DMS114 treated with DMSO at 0.1 percent for 48 hours (cell line): ENCODE data around the gene ST13.
"Not testable (repeated sequence)": the region's sequence is repeated elsewhere in the genome, so short reads cannot be mapped to it uniquely, and the experiment has no call there.

Experiments
- DNase-seq: peaks from one replicate; lab custom pipeline; 2025; ENCODE audit not compliant: unreplicated experiment; lab: John Stamatoyannopoulos, UW

The ST13 gene

GRCh38 chr22:40791241-40791640, 65.2 kb downstream of the ST13 start:
- no peak for DNase-seq

- no peak for DNase-seq
These were observed 67.3 kb downstream of the ST13 start for GRCh38 chr22:40789131-40789530.

GRCh38 chr22:40782521-40782920, 73.9 kb downstream of the ST13 start:
- DNase-seq: no peak

GRCh38 chr22:40781749-40782148, 74.7 kb downstream of the ST13 start:
- not testable (repeated sequence) for DNase-seq
